Tibial artery (tissue), 4 donors: ENCODE results near the gene KLHDC10.

Experiments used
- DNase-seq, 2 donors: peaks; one replicate each; pipeline ENCODE4 v3.0.0-alpha.2; 2019
- H3K27ac ChIP-seq, 2 donors: fragments of 200-600 bp; sonication (generic) in 1 of 2; 1 replicate in 1 of 2; 2 replicates in 1 of 2; pipeline ENCODE4 v1.5.1; 2018 to 2019; ENCODE audit warnings: mild to moderate bottlenecking in 1 of 2
- H3K27me3 ChIP-seq, 2 donors: fragments of 200-600 bp; sonication (generic) in 1 of 2; one replicate each; pipeline versions ENCODE4 v1.5.1 to v1.6.0; 2016 to 2019
- H3K36me3 ChIP-seq, 3 donors: fragments of 200-600 bp; sonication (generic) in 2 of 3; one replicate each; pipeline ENCODE4 v1.5.1; 2016 to 2019; ENCODE audit warnings: mild to moderate bottlenecking in 2 of 3
- H3K4me1 ChIP-seq, 4 donors: fragments of 200-600 bp; sonication (generic) in 2 of 4; 1 replicate in 3 of 4; 2 replicates in 1 of 4; pipeline ENCODE4 v1.5.1; 2016 to 2019
- H3K4me3 ChIP-seq, 2 donors: fragments of 200-600 bp; sonication (generic) in 1 of 2; 1 replicate in 1 of 2; 2 replicates in 1 of 2; pipeline ENCODE4 v1.5.1; 2018 to 2019; ENCODE audit warnings: mild to moderate bottlenecking in 2 of 2
- H3K9me3 ChIP-seq, 3 donors: fragments of 200-600 bp; sonication (generic) in 1 of 3; one replicate each; pipeline ENCODE4 v1.5.1; 2016 to 2019
- CTCF ChIP-seq, 2 experiments: fragments of 200-600 bp in 1 of 2; fragments of 450-650 bp in 1 of 2; IDR thresholded peaks; one replicate each; pipeline ENCODE4 v1.5.1; 2017 to 2019; ENCODE audit warnings: antibody characterized with exemption in 2 of 2, mild to moderate bottlenecking in 1 of 2, moderate library complexity in 1 of 2
- intact Hi-C: fragments of 100-400 bp; cut with DNase I; formaldehyde crosslinking; loops from one replicate; pipeline ENCODE4 v1.15.0; 2023; ENCODE audit warnings: low total_unique reads

The KLHDC10 gene

GRCh38 chr7:130154501-130155317, 84.4 kb downstream of the KLHDC10 start:
- intact Hi-C loops = no loop called here
- no peak for DNase-seq
- no peak for TF ChIP-seq CTCF (IDR thresholded peaks at IDR 0.05)
- Histone ChIP-seq H3K4me1 (peaks cover 0 to 20% (median 3%) of the 10 kb centered on the region in 4 donors), H3K27ac (no peak overlapping the region), H3K9me3 (peaks cover 0 to 13% (median 10%) of the 10 kb centered on the region in 3 donors), H3K27me3 (peaks cover 0 to 4% of the 10 kb centered on the region in 2 donors), H3K4me3 (no peak overlapping the region), H3K36me3 (peaks cover 6 to 12% (median 10%) of the 10 kb centered on the region in 3 donors)

DNA sequence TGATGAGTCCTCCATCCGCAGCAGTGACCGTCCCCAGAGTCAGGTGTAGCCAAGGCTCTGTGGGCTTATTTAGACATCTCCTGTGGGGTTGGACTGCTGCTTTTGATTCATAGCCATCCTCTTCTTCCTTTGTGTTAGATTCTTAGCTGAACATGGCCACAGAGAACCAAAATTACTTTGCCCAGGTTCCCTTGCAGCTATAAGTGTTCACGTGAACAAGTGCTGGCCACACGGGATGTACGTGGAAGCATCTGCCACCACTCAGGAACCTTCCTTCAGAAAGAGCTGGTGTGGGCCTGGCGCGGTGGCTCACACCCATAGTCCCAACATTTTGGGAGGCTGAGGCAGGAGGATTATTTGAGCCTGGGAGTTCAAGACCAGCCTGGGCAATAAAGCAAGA, 85.8 kb downstream of the KLHDC10 start:
- no peak overlapping the region for H3K4me3 ChIP-seq
- no peak for TF ChIP-seq CTCF (IDR thresholded peaks at IDR 0.05)

DNA sequence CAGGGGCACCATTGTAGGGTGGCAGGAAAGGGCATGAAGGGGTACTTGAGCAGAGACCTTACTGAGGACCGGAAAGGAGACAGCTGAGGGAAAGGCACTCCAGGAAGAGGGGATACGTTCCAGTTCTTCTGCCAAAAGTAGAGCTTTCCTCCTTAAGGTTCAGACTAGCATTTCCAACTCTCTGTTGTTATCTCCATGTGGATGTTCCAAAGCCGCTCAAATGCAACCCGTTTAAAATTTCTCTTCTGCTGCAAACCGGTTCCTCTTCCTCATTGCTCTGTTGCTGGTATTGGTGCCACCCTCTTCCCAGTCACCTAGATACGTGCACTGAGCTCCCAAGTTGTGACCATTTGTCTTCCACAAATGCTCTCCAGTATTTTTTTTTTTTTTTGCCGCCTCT, 87.4 kb downstream of the KLHDC10 start:
- Histone ChIP-seq H3K27ac (no peak overlapping the region), H3K27me3 (peaks cover 0 to 4% of the 10 kb centered on the region in 2 donors), H3K4me1 (peaks cover 0 to 20% (median 3%) of the 10 kb centered on the region in 4 donors), H3K36me3 (peaks cover 30 to 40% (median 33%) of the 10 kb centered on the region in 3 donors), H3K4me3 (no peak overlapping the region), H3K9me3 (peaks cover 0 to 13% (median 10%) of the 10 kb centered on the region in 3 donors)
- intact Hi-C loops = no loop called here
- no peak for TF ChIP-seq CTCF (IDR thresholded peaks at IDR 0.05)
- DNase-seq = no peak

More for the DNA sequence above, 85.8 kb downstream of the KLHDC10 start:
- Histone ChIP-seq H3K27ac (no peak overlapping the region), H3K36me3 (peaks cover 15 to 24% (median 18%) of the 10 kb centered on the region in 3 donors), H3K9me3 (peaks cover 0 to 13% (median 10%) of the 10 kb centered on the region in 3 donors), H3K4me1 (peaks cover 0 to 20% (median 3%) of the 10 kb centered on the region in 4 donors), H3K27me3 (peaks cover 0 to 4% of the 10 kb centered on the region in 2 donors)
- no peak for DNase-seq
- intact Hi-C loops = no loop called here

GRCh38 chr7:130160023-130160422, 89.7 kb downstream of the KLHDC10 start:
- no peak for TF ChIP-seq CTCF (IDR thresholded peaks at IDR 0.05)
- no peak for DNase-seq
- Histone ChIP-seq H3K9me3 (peaks cover 0 to 13% (median 10%) of the 10 kb centered on the region in 3 donors), H3K4me1 (no peaks in the 10 kb centered on the region), H3K27ac (no peak overlapping the region), H3K4me3 (no peak overlapping the region), H3K36me3 (peaks cover 30 to 50% (median 43%) of the 10 kb centered on the region in 3 donors), H3K27me3 (peaks cover 0 to under 1% of the 10 kb centered on the region in 2 donors)
- intact Hi-C loops = no loop called here

DNA sequence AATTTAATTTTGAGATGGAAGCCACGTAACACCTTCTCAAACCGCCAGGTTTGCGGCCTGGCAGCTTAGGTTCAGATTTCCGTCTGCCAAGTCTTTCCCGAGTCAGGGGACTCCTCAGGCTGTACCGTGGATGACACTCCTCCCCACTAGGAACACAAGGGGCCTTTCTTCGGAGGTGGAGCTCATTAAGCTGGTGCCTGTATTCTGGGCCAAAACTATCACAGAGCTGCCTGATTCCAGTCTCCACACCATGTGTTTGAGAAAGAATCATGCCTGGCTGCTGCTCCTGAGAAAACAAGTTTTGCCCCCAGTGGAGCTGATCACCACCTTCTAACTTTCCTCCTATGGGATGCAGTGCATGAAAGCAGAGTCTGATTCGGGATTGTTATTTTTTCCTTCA, 90.1 kb downstream of the KLHDC10 start:
- peaks cover 30 to 50% (median 44%) of the 10 kb centered on the region in 3 donors for H3K36me3 ChIP-seq
- peaks cover 0 to 13% (median 10%) of the 10 kb centered on the region in 3 donors for H3K9me3 ChIP-seq
- H3K4me3 ChIP-seq = no peak overlapping the region
- no peaks in the 10 kb centered on the region for H3K4me1 ChIP-seq
- no peak for DNase-seq
- no peak for TF ChIP-seq CTCF (IDR thresholded peaks at IDR 0.05)
- no peaks in the 10 kb centered on the region for H3K27me3 ChIP-seq
- H3K27ac ChIP-seq = no peak overlapping the region
- intact Hi-C loops = no loop called here
